ENCODE data around the gene MAML2. TPM values are rescaled to one million over a fixed set of nuclear protein-coding genes. Genes with fewer than 3 reads are reported as not detected.

The MAML2 gene
- total RNA-seq, 1 donor, result 48.2 TPM

- no peaks in the 10 kb centered on the region for H3K27me3 ChIP-seq (ENCODE audit: insufficient read depth, low read length)
- no peak overlapping the region for H3K4me3 ChIP-seq (ENCODE audit: low read length)
- H3K4me1 ChIP-seq (ENCODE audit: insufficient read depth, low read length), result no peaks in the 10 kb centered on the region
- H3K9me3 ChIP-seq (ENCODE audit: low read depth, low read length), result no peaks in the 10 kb centered on the region
Observed at GRCh38 chr11:96044311-96044710, 298.7 kb downstream of the MAML2 start.

- Histone ChIP-seq H3K4me3 (ENCODE audit: low read length) (no peak overlapping the region), H3K27me3 (ENCODE audit: insufficient read depth, low read length) (no peaks in the 10 kb centered on the region), H3K9me3 (ENCODE audit: low read depth, low read length) (no peaks in the 10 kb centered on the region), H3K4me1 (ENCODE audit: insufficient read depth, low read length) (no peaks in the 10 kb centered on the region)
Observed at GRCh38 chr11:96043291-96043690, 299.7 kb downstream of the MAML2 start.

GRCh38 chr11:96038046-96038445, 304.9 kb downstream of the MAML2 start:
- no peaks in the 10 kb centered on the region for H3K4me1 ChIP-seq (ENCODE audit: insufficient read depth, low read length)
- no peaks in the 10 kb centered on the region for H3K27me3 ChIP-seq (ENCODE audit: insufficient read depth, low read length)
- no peak overlapping the region for H3K4me3 ChIP-seq (ENCODE audit: low read length)
- H3K9me3 ChIP-seq (ENCODE audit: low read depth, low read length), result no peaks in the 10 kb centered on the region

GRCh38 chr11:96037405-96037949, 305.5 kb downstream of the MAML2 start:
- Histone ChIP-seq H3K27me3 (ENCODE audit: insufficient read depth, low read length) (no peaks in the 10 kb centered on the region), H3K4me1 (ENCODE audit: insufficient read depth, low read length) (no peaks in the 10 kb centered on the region), H3K9me3 (ENCODE audit: low read depth, low read length) (no peaks in the 10 kb centered on the region), H3K4me3 (ENCODE audit: low read length) (no peak overlapping the region)

- Histone ChIP-seq H3K4me1 (ENCODE audit: insufficient read depth, low read length) (no peaks in the 10 kb centered on the region), H3K27me3 (ENCODE audit: insufficient read depth, low read length) (no peaks in the 10 kb centered on the region), H3K9me3 (ENCODE audit: low read depth, low read length) (no peaks in the 10 kb centered on the region), H3K4me3 (ENCODE audit: low read length) (no peak overlapping the region)
Observed at GRCh38 chr11:96036863-96037262, 306.1 kb downstream of the MAML2 start.

GRCh38 chr11:96035740-96036078, 307.3 kb downstream of the MAML2 start:
- no peaks in the 10 kb centered on the region for H3K9me3 ChIP-seq (ENCODE audit: low read depth, low read length)
- no peaks in the 10 kb centered on the region for H3K27me3 ChIP-seq (ENCODE audit: insufficient read depth, low read length)
- H3K4me3 ChIP-seq (ENCODE audit: low read length), result no peak overlapping the region
- H3K4me1 ChIP-seq (ENCODE audit: insufficient read depth, low read length), result no peaks in the 10 kb centered on the region

- no peaks in the 10 kb centered on the region for H3K27me3 ChIP-seq (ENCODE audit: insufficient read depth, low read length)
- no peak overlapping the region for H3K4me3 ChIP-seq (ENCODE audit: low read length)
- no peaks in the 10 kb centered on the region for H3K4me1 ChIP-seq (ENCODE audit: insufficient read depth, low read length)
- no peaks in the 10 kb centered on the region for H3K9me3 ChIP-seq (ENCODE audit: low read depth, low read length)
Observed at GRCh38 chr11:96035031-96035739, 307.8 kb downstream of the MAML2 start.

- Histone ChIP-seq H3K27me3 (ENCODE audit: insufficient read depth, low read length) (no peaks in the 10 kb centered on the region), H3K9me3 (ENCODE audit: low read depth, low read length) (no peaks in the 10 kb centered on the region), H3K4me1 (ENCODE audit: insufficient read depth, low read length) (no peaks in the 10 kb centered on the region), H3K4me3 (ENCODE audit: low read length) (no peak overlapping the region)
Observed at GRCh38 chr11:96033599-96033998, 309.4 kb downstream of the MAML2 start.

GRCh38 chr11:96033095-96033494, 309.9 kb downstream of the MAML2 start:
- H3K4me1 ChIP-seq (ENCODE audit: insufficient read depth, low read length), result no peaks in the 10 kb centered on the region
- no peak overlapping the region for H3K4me3 ChIP-seq (ENCODE audit: low read length)
- H3K27me3 ChIP-seq (ENCODE audit: insufficient read depth, low read length), result no peaks in the 10 kb centered on the region
- no peaks in the 10 kb centered on the region for H3K9me3 ChIP-seq (ENCODE audit: low read depth, low read length)

GRCh38 chr11:96028746-96029145, 314.2 kb downstream of the MAML2 start:
- Histone ChIP-seq H3K4me3 (ENCODE audit: low read length) (no peak overlapping the region), H3K27me3 (ENCODE audit: insufficient read depth, low read length) (no peaks in the 10 kb centered on the region), H3K9me3 (ENCODE audit: low read depth, low read length) (no peaks in the 10 kb centered on the region), H3K4me1 (ENCODE audit: insufficient read depth, low read length) (no peaks in the 10 kb centered on the region)

- Histone ChIP-seq H3K4me1 (ENCODE audit: insufficient read depth, low read length) (no peaks in the 10 kb centered on the region), H3K4me3 (ENCODE audit: low read length) (no peak overlapping the region), H3K27me3 (ENCODE audit: insufficient read depth, low read length) (no peaks in the 10 kb centered on the region), H3K9me3 (ENCODE audit: low read depth, low read length) (no peaks in the 10 kb centered on the region)
Observed at GRCh38 chr11:96027021-96027420, 316.0 kb downstream of the MAML2 start.

GRCh38 chr11:96026310-96026709, 316.7 kb downstream of the MAML2 start:
- Histone ChIP-seq H3K27me3 (ENCODE audit: insufficient read depth, low read length) (no peaks in the 10 kb centered on the region), H3K9me3 (ENCODE audit: low read depth, low read length) (no peaks in the 10 kb centered on the region), H3K4me3 (ENCODE audit: low read length) (no peak overlapping the region), H3K4me1 (ENCODE audit: insufficient read depth, low read length) (no peaks in the 10 kb centered on the region)

- Histone ChIP-seq H3K9me3 (ENCODE audit: low read depth, low read length) (no peaks in the 10 kb centered on the region), H3K4me1 (ENCODE audit: insufficient read depth, low read length) (no peaks in the 10 kb centered on the region), H3K4me3 (ENCODE audit: low read length) (no peak overlapping the region)
Observed at GRCh38 chr11:96024666-96025065, 318.3 kb downstream of the MAML2 start.

GRCh38 chr11:96023275-96023674, 319.7 kb downstream of the MAML2 start:
- Histone ChIP-seq H3K4me3 (ENCODE audit: low read length) (no peak overlapping the region), H3K27me3 (ENCODE audit: insufficient read depth, low read length) (no peaks in the 10 kb centered on the region), H3K4me1 (ENCODE audit: insufficient read depth, low read length) (no peaks in the 10 kb centered on the region)

More at GRCh38 chr11:96024666-96025065, 318.3 kb downstream of the MAML2 start:
- H3K27me3 ChIP-seq (ENCODE audit: insufficient read depth, low read length), result no peaks in the 10 kb centered on the region

GRCh38 chr11:96021901-96022650, 320.9 kb downstream of the MAML2 start:
- Histone ChIP-seq H3K4me3 (ENCODE audit: low read length) (no peak overlapping the region), H3K9me3 (ENCODE audit: low read depth, low read length) (no peaks in the 10 kb centered on the region), H3K27me3 (ENCODE audit: insufficient read depth, low read length) (no peaks in the 10 kb centered on the region), H3K4me1 (ENCODE audit: insufficient read depth, low read length) (no peaks in the 10 kb centered on the region)

More at GRCh38 chr11:96023275-96023674, 319.7 kb downstream of the MAML2 start:
- H3K9me3 ChIP-seq (ENCODE audit: low read depth, low read length), result no peaks in the 10 kb centered on the region

All from mononuclear cell (primary cell).